HepG2 (cell line): ENCODE data around the gene RNF14. TPM values are rescaled to one million over a fixed set of nuclear protein-coding genes. Genes with fewer than 3 reads are reported as not detected.

Source experiments
- ADNP ChIP-seq: sonication (generic); formaldehyde crosslinking; IDR thresholded peaks from 2 replicates; pipeline ENCODE4 v1.4.0; 2020; ENCODE audit warnings: missing genetic modification reagents
- ATF6 ChIP-seq: sonication (generic); formaldehyde crosslinking; conservative IDR thresholded peaks from 2 replicates; pipeline ENCODE4 v1.4.0; 2020; ENCODE audit warnings: missing genetic modification reagents
- CREM ChIP-seq, 2 experiments: sonication (generic) in 1 of 2; formaldehyde crosslinking in 1 of 2; IDR thresholded peaks; 2 replicates each; pipeline versions ENCODE4 v1.4.0 to v1.6.1; 2016 to 2020; ENCODE audit warnings: antibody characterized with exemption in 1 of 2, mild to moderate bottlenecking in 1 of 2, missing genetic modification reagents in 1 of 2
- EP300 ChIP-seq, 3 experiments: sonication (generic) in 1 of 3; formaldehyde crosslinking in 1 of 3; IDR thresholded peaks; 2 replicates each; pipeline versions ENCODE4 v1.5.1 to v1.6.1; 2011 to 2020; ENCODE audit warnings: low read depth in 2 of 3, low read length in 2 of 3, borderline replicate concordance in 1 of 3, improper control_type of control experiment in 1 of 3, mild to moderate bottlenecking in 1 of 3, missing genetic modification reagents in 1 of 3, moderate library complexity in 1 of 3
- HBP1 ChIP-seq: IDR thresholded peaks from 2 replicates; pipeline ENCODE4 v1.6.1; 2016; ENCODE audit warnings: low read depth, control low read depth
- KDM5A ChIP-seq: fragments of 200-600 bp; sonication (generic); IDR thresholded peaks from 2 replicates; pipeline ENCODE4 v1.7.0; 2018; ENCODE audit warnings: antibody characterized with exemption, mild to moderate bottlenecking, low read length, borderline replicate concordance
- NFRKB ChIP-seq: fragments of 450-650 bp; IDR thresholded peaks from 2 replicates; pipeline ENCODE4 v1.6.1; 2017
- PLSCR1 ChIP-seq: sonication (generic); formaldehyde crosslinking; IDR thresholded peaks from 2 replicates; pipeline ENCODE4 v1.5.0; 2020; ENCODE audit warnings: missing genetic modification reagents, mild to moderate bottlenecking, borderline replicate concordance
- SOX6 ChIP-seq, 2 experiments: fragments of 450-650 bp in 1 of 2; sonication (generic) in 1 of 2; formaldehyde crosslinking in 1 of 2; IDR thresholded peaks; 2 replicates each; pipeline versions ENCODE4 v1.4.0 to v1.6.1; 2017 to 2020; ENCODE audit warnings: antibody characterized with exemption in 1 of 2, mild to moderate bottlenecking in 1 of 2, missing genetic modification reagents in 1 of 2
- TGIF2 ChIP-seq: IDR thresholded peaks from 2 replicates; pipeline ENCODE4 v1.6.1; 2016; ENCODE audit warnings: control low read depth, missing compliant biosample characterization
- ZNF550 ChIP-seq: sonication (generic); formaldehyde crosslinking; IDR thresholded peaks from 2 replicates; pipeline ENCODE4 v1.4.0; 2020; ENCODE audit warnings: mild to moderate bottlenecking, missing genetic modification reagents, borderline replicate concordance
- ZNF577 ChIP-seq: sonication (generic); formaldehyde crosslinking; IDR thresholded peaks from 2 replicates; pipeline ENCODE4 v1.4.0; 2020; ENCODE audit warnings: mild to moderate bottlenecking, low read depth, missing genetic modification reagents, borderline replicate concordance
- ZXDC ChIP-seq: sonication (generic); formaldehyde crosslinking; IDR thresholded peaks from 2 replicates; pipeline ENCODE4 v1.5.0; 2020; ENCODE audit warnings: mild to moderate bottlenecking, missing genetic modification reagents
- polyA plus RNA-seq, 8 experiments: library from polyadenylated mRNA; depleted of rRNA in 3 of 8; stranded (reverse) in 7 of 8; unstranded in 1 of 8; fragments of >200 nt; fragmentation: Illumina TruSeq in 4 of 8; extraction: Trizol in 4 of 8; gene quantifications; 2 replicates each; pipeline versions ENCODE4 v1.2.1 to v1.2.3, GENCODE V29; 2011 to 2016; ENCODE audit warnings: low read depth in 4 of 8, missing spikeins in 1 of 8, mixed read lengths in 1 of 8; ENCODE audit not compliant: insufficient read depth in 1 of 8
- total RNA-seq, 5 experiments: library from RNA; depleted of rRNA; stranded (reverse); fragments of >200 nt; fragmentation: Illumina TruSeq; extraction: Trizol; gene quantifications; 2 replicates each; pipeline ENCODE4 v1.2.3, GENCODE V29; 2016; ENCODE audit warnings: low read depth in 1 of 5
- TF ChIP-seq, protein P1 (sequence below): sonication (generic); formaldehyde crosslinking; conservative IDR thresholded peaks from 2 replicates; pipeline ENCODE4 v1.8.0; 2022; ENCODE audit warnings: missing genetic modification reagents
- TF ChIP-seq, protein P2 (sequence below): sonication (generic); formaldehyde crosslinking; IDR thresholded peaks from 2 replicates; pipeline ENCODE4 v1.4.0; 2020; ENCODE audit warnings: mild to moderate bottlenecking, missing genetic modification reagents

Gene RNF14
- total and polyA plus RNA-seq, 2 of the 13 experiments (the other 11 are each of a cell fraction or from before 2014, with no cell fraction given) = 11.3 to 28.1 TPM

GRCh38 chr5:141968914-141969608 is at the start of gene RNF14 (continued):
- TF ChIP-seq, protein P1, sequence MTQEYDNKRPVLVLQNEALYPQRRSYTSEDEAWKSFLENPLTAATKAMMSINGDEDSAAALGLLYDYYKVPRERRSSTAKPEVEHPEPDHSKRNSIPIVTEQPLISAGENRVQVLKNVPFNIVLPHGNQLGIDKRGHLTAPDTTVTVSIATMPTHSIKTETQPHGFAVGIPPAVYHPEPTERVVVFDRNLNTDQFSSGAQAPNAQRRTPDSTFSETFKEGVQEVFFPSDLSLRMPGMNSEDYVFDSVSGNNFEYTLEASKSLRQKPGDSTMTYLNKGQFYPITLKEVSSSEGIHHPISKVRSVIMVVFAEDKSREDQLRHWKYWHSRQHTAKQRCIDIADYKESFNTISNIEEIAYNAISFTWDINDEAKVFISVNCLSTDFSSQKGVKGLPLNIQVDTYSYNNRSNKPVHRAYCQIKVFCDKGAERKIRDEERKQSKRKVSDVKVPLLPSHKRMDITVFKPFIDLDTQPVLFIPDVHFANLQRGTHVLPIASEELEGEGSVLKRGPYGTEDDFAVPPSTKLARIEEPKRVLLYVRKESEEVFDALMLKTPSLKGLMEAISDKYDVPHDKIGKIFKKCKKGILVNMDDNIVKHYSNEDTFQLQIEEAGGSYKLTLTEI (CRISPR knock-in tag) = no peak
- TF ChIP-seq ATF6 (CRISPR knock-in tag) = no peak
- TF ChIP-seq HBP1 = no peak
- TF ChIP-seq TGIF2 = no peak
- TF ChIP-seq CREM (IDR thresholded peaks at IDR 0.05) = no peak
- TF ChIP-seq CREM (CRISPR knock-in tag; IDR thresholded peaks at IDR 0.05) = no peak
- TF ChIP-seq ZNF577 (CRISPR knock-in tag) = no peak
- TF ChIP-seq SOX6 (IDR thresholded peaks at IDR 0.05) = no peak
- TF ChIP-seq SOX6 (CRISPR knock-in tag; IDR thresholded peaks at IDR 0.05) = peak; percentile 68
- peak; percentile 12 to 34; a peak in 2 of 4 replicates for TF ChIP-seq EP300 (IDR thresholded peaks at IDR 0.05; ENCODE audit: low read depth in 2 of 2, low read length in 2 of 2)
- TF ChIP-seq EP300 (CRISPR knock-in tag; IDR thresholded peaks at IDR 0.05; ENCODE audit: borderline replicate concordance) = no peak; the same call in 1 of the 2 replicates
- TF ChIP-seq NFRKB = no peak
- peak; percentile 45; the same call in 1 of the 2 replicates for TF ChIP-seq KDM5A
- TF ChIP-seq ZXDC = peak; percentile 77; the same call in 1 of the 2 replicates
- TF ChIP-seq, protein P2, sequence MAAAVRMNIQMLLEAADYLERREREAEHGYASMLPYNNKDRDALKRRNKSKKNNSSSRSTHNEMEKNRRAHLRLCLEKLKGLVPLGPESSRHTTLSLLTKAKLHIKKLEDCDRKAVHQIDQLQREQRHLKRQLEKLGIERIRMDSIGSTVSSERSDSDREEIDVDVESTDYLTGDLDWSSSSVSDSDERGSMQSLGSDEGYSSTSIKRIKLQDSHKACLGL (CRISPR knock-in tag) = peak; percentile 68; the same call in 1 of the 2 replicates
- no peak for TF ChIP-seq ZNF550
- no peak for TF ChIP-seq ADNP (CRISPR knock-in tag)
- no peak for TF ChIP-seq PLSCR1
